SK-N-MC (cell line): ENCODE results near the gene KMT5B.

Experiments used
- DNase-seq: peaks from one replicate; pipeline ENCODE4 v3.0.0-alpha.2; 2011; ENCODE audit warnings: low read depth, low spot score
- H3K27ac ChIP-seq: fragments of 200-600 bp; sonication (generic); 2 replicates; pipeline ENCODE4 v1.5.1; 2016; ENCODE audit warnings: mixed run types
- H3K36me3 ChIP-seq: fragments of 200-600 bp; sonication (generic); 2 replicates; pipeline ENCODE4 v1.6.1; 2017; ENCODE audit warnings: antibody characterized with exemption, low read length, mixed read lengths; ENCODE audit not compliant: insufficient read depth
- H3K4me3 ChIP-seq: fragments of 200-600 bp; sonication (generic); 2 replicates; pipeline ENCODE4 v1.5.1; 2016
- H3K9ac ChIP-seq: fragments of 200-600 bp; sonication (generic); 2 replicates; pipeline ENCODE4 v1.8.0; 2017; ENCODE audit warnings: mixed run types, mixed read lengths; ENCODE audit not compliant: insufficient read length
- H3K9me3 ChIP-seq: fragments of 200-600 bp; sonication (generic); 2 replicates; pipeline ENCODE4 v1.6.1; 2017; ENCODE audit warnings: low read depth, mild to moderate bottlenecking, antibody characterized with exemption, low read length, moderate library complexity, mixed read lengths
- EZH2 ChIP-seq: fragments of 200-600 bp; sonication (generic); IDR thresholded peaks from one replicate; pipeline ENCODE4 v1.6.1; 2017; ENCODE audit warnings: antibody characterized with exemption
- FOXP2 ChIP-seq: optimal IDR thresholded peaks from 2 replicates; pipeline ENCODE3; 2011; ENCODE audit warnings: mild to moderate bottlenecking, moderate library complexity; ENCODE audit not compliant: insufficient read depth; ENCODE audit errors: extremely low read length, control extremely low read depth
- POLR2AphosphoS5 ChIP-seq: IDR thresholded peaks from 2 replicates; pipeline ENCODE4 v1.6.1; 2012; ENCODE audit warnings: mild to moderate bottlenecking, low read depth, low read length, borderline replicate concordance

The KMT5B gene

DNA sequence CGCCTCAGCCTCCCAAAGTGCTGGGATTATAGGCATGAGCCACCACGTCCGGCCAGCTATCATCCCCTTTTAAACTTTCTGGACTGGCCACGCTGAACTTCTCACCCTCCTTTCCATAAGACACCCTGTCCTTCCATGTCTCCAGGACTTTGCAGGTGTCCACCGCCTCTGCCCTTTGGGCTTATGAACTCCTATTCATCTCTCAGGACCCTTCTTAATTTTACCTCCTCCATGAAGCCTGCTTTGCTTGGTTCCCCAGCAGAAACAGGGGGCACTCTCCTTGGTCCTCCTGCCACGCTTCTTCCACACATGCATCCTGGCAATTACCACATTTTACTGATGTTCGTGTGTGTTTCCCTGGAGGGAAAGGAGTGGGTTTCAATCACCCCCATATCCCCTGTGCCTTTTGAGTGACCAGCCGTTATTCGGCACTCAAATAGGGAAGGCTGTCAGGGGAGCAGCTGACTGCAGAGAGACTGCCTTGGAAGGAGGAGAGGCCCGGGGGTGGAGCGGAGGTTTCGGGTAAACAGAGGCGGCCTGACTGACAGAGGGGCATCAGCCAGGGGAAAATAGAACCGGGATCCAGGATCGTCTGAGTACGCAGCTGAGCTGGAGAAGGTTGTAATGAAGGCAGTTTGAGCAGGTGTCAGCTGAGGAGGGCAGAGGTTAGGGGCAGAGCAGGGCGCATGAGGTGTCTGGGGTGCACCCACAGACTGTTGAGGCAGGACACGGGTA lies 64.9 kb downstream of the KMT5B start:
- Histone ChIP-seq H3K4me3 (no peak overlapping the region), H3K27ac (no peak overlapping the region), H3K9ac (no peak overlapping the region), H3K36me3 (no peaks in the 10 kb centered on the region), H3K9me3 (no peaks in the 10 kb centered on the region)
- TF ChIP-seq POLR2AphosphoS5 (no peak), FOXP2 (no peak), EZH2 (no peak)
- no peak for DNase-seq

DNA sequence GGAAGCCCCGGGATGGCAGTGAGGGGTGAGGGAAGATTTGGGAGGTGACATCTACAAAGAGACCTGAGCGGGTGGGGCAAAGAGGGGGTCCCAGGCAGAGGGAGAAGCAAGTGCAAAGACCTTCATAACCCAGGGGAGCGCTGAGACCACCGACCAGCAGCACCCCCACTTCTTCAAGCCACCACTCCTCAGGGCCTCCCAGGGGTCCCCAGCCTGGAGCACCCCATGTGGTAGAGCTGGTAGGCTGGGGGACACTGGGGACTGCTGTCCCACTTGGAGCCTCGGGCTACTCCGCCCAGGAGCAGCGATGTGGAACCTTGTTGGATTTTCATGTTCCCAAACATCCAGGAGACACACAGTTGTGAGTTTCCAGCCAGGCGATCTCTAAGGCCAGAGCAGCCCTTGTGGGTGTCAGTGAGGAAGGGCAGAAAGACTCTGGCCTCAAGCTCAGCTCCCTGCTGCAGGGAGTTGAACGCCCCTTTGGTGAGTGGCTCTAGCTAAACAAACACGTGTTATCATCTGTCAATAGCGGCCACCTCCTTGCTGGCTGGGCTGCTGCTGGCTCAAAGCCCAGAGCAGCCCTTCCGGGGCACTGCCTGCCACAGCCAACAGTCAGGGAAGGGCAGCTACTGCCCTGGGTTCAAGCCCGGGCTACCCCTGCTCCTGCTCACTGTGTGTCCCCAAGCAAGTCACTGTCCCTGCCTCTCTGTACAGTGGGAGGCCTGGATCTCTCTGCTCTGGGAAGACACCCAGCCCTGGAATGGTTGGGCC lies 66.2 kb downstream of the KMT5B start:
- Histone ChIP-seq H3K9me3 (no peaks in the 10 kb centered on the region), H3K36me3 (no peaks in the 10 kb centered on the region), H3K9ac (no peak overlapping the region), H3K4me3 (no peak overlapping the region), H3K27ac (no peak overlapping the region)
- DNase-seq = no peak
- no peak for TF ChIP-seq EZH2
- TF ChIP-seq POLR2AphosphoS5 = no peak
- no peak for TF ChIP-seq FOXP2

DNA sequence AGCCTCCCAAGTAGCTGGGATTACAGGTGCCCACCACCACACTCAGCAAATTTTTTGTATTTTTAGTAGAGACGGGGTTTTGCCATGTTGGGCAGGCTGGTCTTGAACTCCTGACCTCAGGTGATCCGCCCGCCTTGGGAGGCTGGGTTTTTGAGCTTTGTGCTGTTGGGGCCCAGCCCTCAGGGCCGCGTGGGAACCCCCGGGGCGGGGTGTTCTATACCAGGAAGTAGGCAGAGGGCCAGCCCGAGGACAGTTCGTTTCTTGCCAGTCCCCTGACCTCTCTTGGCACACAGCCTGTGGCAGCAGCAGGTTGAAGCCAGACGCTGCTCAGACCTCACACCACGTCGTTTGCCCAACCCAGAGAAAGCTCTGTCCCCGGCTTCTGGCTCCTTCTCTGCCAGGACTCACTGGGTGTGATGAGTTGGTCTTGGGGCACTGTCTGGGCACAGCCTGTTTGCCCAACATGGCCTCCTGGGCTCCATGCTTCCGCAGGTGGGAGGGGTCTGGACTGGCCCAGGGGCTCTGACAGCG lies 67.0 kb downstream of the KMT5B start:
- H3K9me3 ChIP-seq = no peaks in the 10 kb centered on the region
- no peak overlapping the region for H3K9ac ChIP-seq
- H3K4me3 ChIP-seq = no peak overlapping the region
- DNase-seq = no peak
- no peak overlapping the region for H3K27ac ChIP-seq
- H3K36me3 ChIP-seq = no peaks in the 10 kb centered on the region
- TF ChIP-seq FOXP2 (no peak), EZH2 (no peak), POLR2AphosphoS5 (no peak)

DNA sequence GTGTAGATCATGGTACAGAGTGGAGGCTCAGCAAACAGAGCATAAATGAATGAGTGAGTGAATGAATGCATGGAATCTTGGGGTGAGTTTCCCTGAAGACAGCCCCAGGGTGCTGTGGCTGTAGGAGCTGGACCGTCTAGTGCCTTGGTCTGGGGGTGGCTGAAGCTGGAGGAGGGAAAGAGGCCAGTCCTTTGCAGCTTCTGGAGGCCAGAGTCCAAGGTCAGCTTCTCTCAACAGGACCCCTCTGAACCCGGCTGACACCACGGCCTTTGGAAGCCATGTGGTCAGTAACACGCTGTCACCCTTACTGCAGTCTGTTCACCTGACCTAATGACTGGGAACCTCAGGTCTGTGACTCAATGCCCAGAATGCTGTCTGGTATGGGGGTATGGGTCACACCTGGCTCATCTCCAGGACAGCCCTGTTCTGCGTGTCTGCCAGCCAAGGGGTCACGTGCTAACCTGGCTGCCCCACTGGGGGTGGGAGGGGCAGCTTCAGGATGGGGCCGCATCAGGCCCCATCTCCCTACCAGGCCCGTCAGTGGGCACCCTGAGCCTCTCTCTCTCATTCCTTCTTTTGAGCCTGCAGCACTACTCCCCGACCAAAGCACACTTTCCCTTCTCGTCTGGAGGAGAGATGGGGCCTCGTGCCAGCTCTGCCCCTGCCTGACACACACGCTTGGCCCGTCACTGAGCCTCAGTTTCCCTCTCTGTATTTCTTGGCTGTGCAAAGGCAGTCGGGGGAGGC lies 67.8 kb downstream of the KMT5B start:
- no peak for DNase-seq
- TF ChIP-seq POLR2AphosphoS5 = no peak
- Histone ChIP-seq H3K4me3 (no peak overlapping the region), H3K36me3 (no peaks in the 10 kb centered on the region), H3K27ac (no peak overlapping the region), H3K9me3 (no peaks in the 10 kb centered on the region), H3K9ac (no peak overlapping the region)

DNA sequence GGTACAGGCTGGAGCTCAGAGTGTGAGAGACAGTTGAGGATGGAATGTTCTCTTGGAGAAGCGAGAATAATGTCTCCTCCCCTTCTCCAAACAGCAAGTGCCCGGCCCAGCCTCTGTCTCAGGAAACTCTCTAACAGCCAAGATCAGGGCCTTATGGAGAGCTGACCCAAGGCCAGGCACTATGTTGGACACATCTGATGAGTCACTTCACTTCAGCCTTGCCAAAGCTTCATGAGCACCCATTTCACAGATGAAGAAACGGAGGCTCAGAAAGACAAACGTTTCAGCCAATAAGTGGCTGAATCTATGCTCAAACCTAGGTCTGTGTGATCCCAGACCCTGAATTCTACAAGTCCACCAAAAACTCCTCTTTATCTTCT lies 69.8 kb downstream of the KMT5B start:
- Histone ChIP-seq H3K36me3 (no peaks in the 10 kb centered on the region), H3K9me3 (no peaks in the 10 kb centered on the region), H3K27ac (no peak overlapping the region), H3K4me3 (no peak overlapping the region), H3K9ac (no peak overlapping the region)
- no peak for DNase-seq
- TF ChIP-seq FOXP2 (no peak), POLR2AphosphoS5 (no peak), EZH2 (no peak)

DNA sequence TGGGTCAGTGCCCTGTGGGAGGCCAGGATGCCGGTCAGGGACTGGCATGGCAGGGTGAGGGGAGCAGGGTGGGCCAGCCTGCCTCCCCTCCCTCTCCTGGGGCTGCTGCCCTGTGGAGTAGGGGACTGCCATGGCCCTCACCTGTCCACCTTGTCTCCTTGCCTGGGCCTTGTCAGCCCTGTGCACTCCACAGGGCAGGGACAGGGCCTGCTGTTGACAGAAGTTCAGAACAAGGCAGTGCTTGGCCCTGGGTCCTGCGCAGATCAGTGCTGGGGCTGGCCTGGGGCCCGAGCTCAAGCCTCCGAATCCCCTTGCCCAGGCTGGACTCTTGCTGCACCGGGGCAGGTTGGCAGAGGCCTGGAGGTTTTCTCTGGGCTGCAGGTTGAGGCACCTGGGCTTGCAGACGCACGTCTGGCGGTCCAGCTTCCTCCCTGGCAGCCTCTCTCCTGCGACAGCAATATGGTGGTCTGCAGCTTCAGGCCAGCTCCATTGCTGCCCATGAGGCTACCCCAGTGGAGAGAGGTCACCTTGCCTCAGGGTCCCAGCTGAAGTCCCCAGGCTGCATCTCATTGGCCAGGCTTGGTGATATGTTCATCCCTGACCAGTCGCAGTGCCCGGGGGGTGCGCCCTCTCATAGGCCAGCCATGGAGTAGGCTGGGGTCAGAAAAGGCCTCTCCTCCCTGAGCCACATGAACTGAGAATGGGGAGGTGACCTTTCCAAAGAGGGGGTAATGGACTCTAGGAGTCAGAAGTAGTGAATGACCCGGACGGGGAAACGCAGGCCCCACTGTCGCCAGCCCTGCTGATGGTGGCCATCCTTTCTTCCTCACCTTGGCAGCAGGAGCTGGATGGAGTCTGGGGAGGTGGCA lies 70.4 kb downstream of the KMT5B start:
- TF ChIP-seq EZH2 = no peak
- no peak for TF ChIP-seq FOXP2
- no peak overlapping the region for H3K4me3 ChIP-seq
- no peaks in the 10 kb centered on the region for H3K9me3 ChIP-seq
- no peak overlapping the region for H3K27ac ChIP-seq
- no peak for DNase-seq
- no peak overlapping the region for H3K9ac ChIP-seq
- H3K36me3 ChIP-seq = no peaks in the 10 kb centered on the region

DNA sequence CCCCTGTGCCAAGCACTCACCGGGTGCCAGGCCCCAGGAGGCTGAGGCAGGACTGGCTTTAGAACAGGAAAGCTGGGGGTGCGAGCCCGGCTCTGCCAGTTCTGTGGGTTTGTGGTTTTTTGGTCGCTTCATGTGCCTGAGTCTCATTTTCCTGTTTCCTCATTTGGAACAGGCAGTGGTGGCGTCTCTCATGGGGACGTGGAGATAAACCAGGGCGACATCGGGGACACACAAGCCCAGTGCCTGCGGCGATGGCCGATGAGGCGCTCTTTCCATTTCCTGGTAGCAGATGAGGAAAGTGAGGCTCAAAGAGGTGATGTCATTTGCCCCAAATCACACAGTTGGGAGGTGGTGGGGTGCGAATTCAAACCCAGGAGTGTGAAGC lies 71.1 kb downstream of the KMT5B start:
- TF ChIP-seq FOXP2 (no peak), POLR2AphosphoS5 (no peak), EZH2 (no peak)
- H3K4me3 ChIP-seq = no peak overlapping the region
- no peaks in the 10 kb centered on the region for H3K36me3 ChIP-seq
- no peaks in the 10 kb centered on the region for H3K9me3 ChIP-seq
- H3K27ac ChIP-seq = no peak overlapping the region
- H3K9ac ChIP-seq = no peak overlapping the region
- no peak for DNase-seq
